ENCODE measurements around the gene TEX261.

The TEX261 gene

DNA sequence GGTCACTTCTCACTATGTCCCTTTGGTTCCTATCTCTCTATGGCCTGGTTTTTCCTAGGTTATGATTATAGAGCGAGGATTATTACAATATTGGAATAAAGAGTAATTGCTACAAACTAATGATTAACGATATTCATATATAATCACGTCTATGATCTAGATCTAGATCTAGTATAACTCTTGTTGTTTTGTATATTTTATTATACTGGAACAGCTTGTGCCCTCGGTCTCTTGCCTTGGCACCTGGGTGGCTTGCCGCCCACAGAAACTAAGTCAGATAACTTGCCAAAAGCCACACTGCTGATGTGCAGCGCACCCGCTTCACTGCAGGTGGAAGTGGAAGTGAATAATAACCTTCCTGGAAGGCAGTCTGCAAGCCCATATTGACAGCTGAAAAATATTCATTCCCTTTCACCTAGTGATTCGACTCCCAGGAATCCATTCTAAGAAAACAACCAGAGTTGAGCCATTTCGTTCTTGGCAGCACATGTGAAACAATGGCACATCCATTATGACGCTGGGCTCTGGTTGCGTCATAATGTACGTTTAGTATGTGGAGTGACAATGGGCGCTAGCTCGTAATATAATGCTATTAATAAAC is 17.0 kb downstream of the TEX261 start:
- Histone ChIP-seq H3K9ac (ENCODE audit: low read depth, low read length) (peak overlapping the region; percentile 90), H3K4me2 (ENCODE audit: low read length) (peak overlapping the region; percentile 100), H3K27me3 (ENCODE audit: control insufficient read depth, insufficient read depth, low read length) (no peaks in the 10 kb centered on the region), H3K4me3 (ENCODE audit: low read length) (peak overlapping the region; percentile 87), H3K9me3 (replicated peaks; ENCODE audit: low read length) (no peaks in the 10 kb centered on the region), H3K36me3 (ENCODE audit: insufficient read depth, low read length) (no peaks in the 10 kb centered on the region), H3K4me1 (ENCODE audit: control insufficient read depth, insufficient read depth, low read length) (peaks cover 17% of the 10 kb centered on the region)

DNA sequence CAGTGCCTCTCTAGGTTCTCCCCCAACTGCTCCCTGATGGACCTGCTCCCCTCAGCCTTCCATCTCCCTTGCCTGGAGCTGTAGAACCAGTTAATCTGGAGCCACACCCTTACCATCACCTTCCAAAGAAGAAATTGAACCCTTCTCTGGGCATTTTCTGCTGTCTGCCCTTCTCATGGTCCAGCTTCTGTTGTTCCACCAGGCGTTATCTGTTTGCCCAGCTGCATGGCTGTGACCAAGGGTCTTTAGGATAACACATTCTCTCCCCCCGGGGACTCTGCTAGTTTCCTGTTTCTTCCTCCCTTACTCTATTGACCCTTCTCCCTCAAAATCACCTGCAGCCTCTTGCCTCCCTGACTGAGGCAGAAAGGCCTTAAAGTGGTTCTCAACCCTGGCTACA is 19.4 kb downstream of the TEX261 start:
- H3K4me3 ChIP-seq (ENCODE audit: low read length) = no peak overlapping the region
- H3K27me3 ChIP-seq (ENCODE audit: control insufficient read depth, insufficient read depth, low read length) = no peaks in the 10 kb centered on the region
- H3K9me3 ChIP-seq (replicated peaks; ENCODE audit: low read length) = no peaks in the 10 kb centered on the region
- H3K36me3 ChIP-seq (ENCODE audit: insufficient read depth, low read length) = no peaks in the 10 kb centered on the region
- H3K4me1 ChIP-seq (ENCODE audit: control insufficient read depth, insufficient read depth, low read length) = peaks cover 17% of the 10 kb centered on the region
- H3K4me2 ChIP-seq (ENCODE audit: low read length) = no peak overlapping the region
- no peak overlapping the region for H3K9ac ChIP-seq (ENCODE audit: low read depth, low read length)

DNA sequence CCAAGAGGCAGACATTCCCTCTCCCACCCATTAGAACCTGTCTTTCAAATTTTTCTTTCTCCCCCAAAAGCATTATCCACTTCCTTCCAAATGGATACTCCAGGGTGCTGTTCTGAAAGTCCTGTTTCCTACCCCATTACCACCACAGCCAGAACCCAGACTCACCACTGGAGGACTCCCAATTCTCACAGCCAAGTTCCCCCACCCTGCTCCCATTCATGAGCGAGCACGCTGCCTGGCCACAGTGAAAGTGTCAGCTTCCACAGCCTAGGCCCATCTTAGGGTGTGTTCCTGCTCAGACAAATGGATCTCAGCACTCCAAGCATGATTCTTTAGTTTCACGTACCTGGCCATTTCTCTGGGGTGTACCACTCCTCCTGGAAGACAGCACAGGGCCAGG is 20.1 kb downstream of the TEX261 start:
- Histone ChIP-seq H3K4me1 (ENCODE audit: control insufficient read depth, insufficient read depth, low read length) (peaks cover 17% of the 10 kb centered on the region), H3K9ac (ENCODE audit: low read depth, low read length) (no peak overlapping the region), H3K4me3 (ENCODE audit: low read length) (no peak overlapping the region), H3K4me2 (ENCODE audit: low read length) (no peak overlapping the region), H3K9me3 (replicated peaks; ENCODE audit: low read length) (no peaks in the 10 kb centered on the region), H3K27me3 (ENCODE audit: control insufficient read depth, insufficient read depth, low read length) (no peaks in the 10 kb centered on the region), H3K36me3 (ENCODE audit: insufficient read depth, low read length) (no peaks in the 10 kb centered on the region)

DNA sequence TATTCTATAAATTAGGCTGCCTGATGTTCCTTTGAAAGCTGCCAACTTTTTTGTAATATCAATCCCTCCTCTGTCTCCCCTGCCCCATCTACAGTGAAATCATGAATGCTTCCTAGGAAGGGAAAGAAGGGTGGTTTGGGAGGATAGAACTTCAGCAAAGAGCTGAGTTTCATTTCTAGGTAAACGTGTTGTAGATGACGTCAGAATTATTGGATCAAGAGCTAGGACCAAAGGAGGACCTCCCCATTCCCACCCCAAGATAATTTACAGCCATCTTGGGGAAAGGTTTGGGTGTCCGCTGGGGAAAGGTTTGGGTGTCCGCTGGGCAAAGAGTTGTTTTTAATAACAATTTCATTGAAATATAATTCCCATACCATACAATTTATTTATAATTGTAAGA is 27.5 kb downstream of the TEX261 start:
- Histone ChIP-seq H3K4me2 (ENCODE audit: low read length) (no peak overlapping the region), H3K27me3 (ENCODE audit: control insufficient read depth, insufficient read depth, low read length) (no peaks in the 10 kb centered on the region), H3K36me3 (ENCODE audit: insufficient read depth, low read length) (no peaks in the 10 kb centered on the region), H3K4me1 (ENCODE audit: control insufficient read depth, insufficient read depth, low read length) (no peaks in the 10 kb centered on the region), H3K9ac (ENCODE audit: low read depth, low read length) (no peak overlapping the region), H3K4me3 (ENCODE audit: low read length) (no peak overlapping the region), H3K9me3 (replicated peaks; ENCODE audit: low read length) (no peaks in the 10 kb centered on the region)

DNA sequence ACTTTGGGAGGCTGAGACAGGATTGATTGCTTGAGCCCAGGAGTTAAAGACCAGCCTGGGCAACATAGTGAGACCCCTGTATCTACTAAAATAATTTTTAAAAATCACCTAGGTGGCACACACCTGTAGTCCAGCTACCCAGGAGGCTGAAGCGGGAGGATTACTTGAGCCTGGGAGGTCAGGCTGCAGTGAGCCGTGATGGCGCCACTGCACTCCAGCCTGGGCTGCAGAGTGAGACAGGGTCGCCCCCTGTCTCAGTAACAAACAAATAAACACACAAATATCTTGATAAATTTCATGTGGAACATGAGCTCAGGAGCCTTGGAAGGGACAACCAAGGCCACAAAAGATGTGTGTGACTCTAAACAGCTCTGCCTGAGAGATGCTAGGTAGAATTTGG is 28.0 kb downstream of the TEX261 start:
- H3K4me1 ChIP-seq (ENCODE audit: control insufficient read depth, insufficient read depth, low read length) = no peaks in the 10 kb centered on the region
- no peaks in the 10 kb centered on the region for H3K9me3 ChIP-seq (replicated peaks; ENCODE audit: low read length)
- no peaks in the 10 kb centered on the region for H3K36me3 ChIP-seq (ENCODE audit: insufficient read depth, low read length)
- no peaks in the 10 kb centered on the region for H3K27me3 ChIP-seq (ENCODE audit: control insufficient read depth, insufficient read depth, low read length)
- H3K4me2 ChIP-seq (ENCODE audit: low read length) = no peak overlapping the region
- no peak overlapping the region for H3K9ac ChIP-seq (ENCODE audit: low read depth, low read length)
- no peak overlapping the region for H3K4me3 ChIP-seq (ENCODE audit: low read length)

DNA sequence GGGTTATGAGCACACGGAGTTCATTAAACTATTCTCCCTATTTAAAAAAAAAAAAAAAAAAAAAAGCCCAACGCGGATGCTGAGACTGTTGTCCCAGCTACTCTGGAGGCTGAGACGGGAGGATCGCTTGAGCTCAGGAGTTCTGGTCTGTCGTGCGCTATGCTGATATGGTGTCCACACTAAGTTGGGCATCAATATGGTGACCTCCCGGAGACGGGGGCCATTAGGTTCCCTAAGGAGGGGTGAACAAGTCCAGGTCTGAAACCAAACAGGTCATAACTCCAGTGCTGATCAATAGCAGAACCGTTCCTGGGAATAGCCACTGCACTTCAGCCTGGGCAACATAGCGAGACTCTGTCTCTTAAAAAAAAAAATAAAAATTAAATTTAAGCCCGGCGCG is 29.2 kb downstream of the TEX261 start:
- no peaks in the 10 kb centered on the region for H3K9me3 ChIP-seq (replicated peaks; ENCODE audit: low read length)
- H3K27me3 ChIP-seq (ENCODE audit: control insufficient read depth, insufficient read depth, low read length) = no peaks in the 10 kb centered on the region
- no peaks in the 10 kb centered on the region for H3K36me3 ChIP-seq (ENCODE audit: insufficient read depth, low read length)
- peak overlapping the region; percentile 88 for H3K4me2 ChIP-seq (ENCODE audit: low read length)
- no peak overlapping the region for H3K9ac ChIP-seq (ENCODE audit: low read depth, low read length)
- H3K4me1 ChIP-seq (ENCODE audit: control insufficient read depth, insufficient read depth, low read length) = no peaks in the 10 kb centered on the region
- H3K4me3 ChIP-seq (ENCODE audit: low read length) = peak overlapping the region; percentile 68

DNA sequence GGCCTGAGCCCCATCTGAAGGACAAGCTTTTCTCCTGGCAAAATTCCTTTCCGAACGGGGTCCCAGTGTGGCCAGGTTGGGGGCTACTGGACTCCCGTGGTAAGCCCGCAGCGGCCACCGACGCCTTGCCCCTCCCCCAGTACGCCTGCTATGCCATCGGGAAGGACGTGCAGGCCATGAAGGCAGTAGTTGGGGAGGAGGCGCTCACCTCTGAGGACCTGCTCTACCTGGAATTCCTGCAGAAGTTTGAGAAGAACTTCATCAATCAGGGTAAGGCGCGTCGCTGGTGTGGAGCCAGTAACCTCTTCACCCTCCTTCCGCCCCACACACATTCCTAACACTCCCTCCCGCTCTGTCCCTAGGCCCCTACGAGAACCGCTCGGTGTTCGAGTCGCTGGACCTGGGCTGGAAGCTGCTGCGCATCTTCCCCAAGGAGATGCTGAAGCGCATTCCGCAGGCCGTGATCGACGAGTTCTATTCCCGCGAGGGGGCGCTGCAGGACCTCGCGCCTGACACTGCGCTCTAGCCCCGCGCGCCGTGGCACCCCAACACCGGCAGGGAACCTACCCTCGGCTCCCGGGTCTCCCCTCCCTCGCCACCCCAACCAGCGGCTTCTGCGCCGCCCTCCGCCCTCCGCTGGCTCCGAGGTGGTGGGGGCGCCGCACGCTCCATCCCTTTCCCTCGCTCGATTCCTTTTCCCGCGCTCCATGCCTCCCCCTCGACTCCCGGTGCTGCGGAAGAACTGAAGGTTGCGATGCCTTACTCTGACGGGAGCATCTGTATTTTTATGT is 29.9 kb downstream of the TEX261 start:
- Histone ChIP-seq H3K4me2 (ENCODE audit: low read length) (peak overlapping the region; percentile 88), H3K9me3 (replicated peaks; ENCODE audit: low read length) (no peaks in the 10 kb centered on the region), H3K36me3 (ENCODE audit: insufficient read depth, low read length) (no peaks in the 10 kb centered on the region), H3K4me1 (ENCODE audit: control insufficient read depth, insufficient read depth, low read length) (no peaks in the 10 kb centered on the region), H3K27me3 (ENCODE audit: control insufficient read depth, insufficient read depth, low read length) (no peaks in the 10 kb centered on the region), H3K4me3 (ENCODE audit: low read length) (peak overlapping the region; percentile 68), H3K9ac (ENCODE audit: low read depth, low read length) (peak overlapping the region; percentile 30)

DNA sequence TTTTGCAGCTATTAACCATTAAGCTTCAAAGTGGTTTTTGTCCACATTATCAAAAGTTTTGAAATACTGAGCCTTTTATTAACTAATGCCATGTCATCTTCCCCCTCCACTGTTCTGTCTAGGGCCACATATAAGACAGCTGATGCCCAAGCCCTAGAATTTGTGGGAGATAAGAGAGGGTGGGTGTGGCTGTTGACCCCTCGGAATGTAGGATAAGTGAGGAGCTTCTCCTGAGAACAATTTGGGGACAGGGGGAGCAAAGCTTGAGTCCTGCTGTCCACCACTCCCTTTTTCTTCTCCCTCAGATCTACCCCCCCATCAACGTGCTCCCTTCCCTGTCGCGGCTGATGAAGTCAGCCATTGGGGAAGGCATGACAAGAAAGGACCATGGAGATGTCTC is 30.5 kb downstream of the TEX261 start:
- Histone ChIP-seq H3K9me3 (replicated peaks; ENCODE audit: low read length) (no peaks in the 10 kb centered on the region), H3K27me3 (ENCODE audit: control insufficient read depth, insufficient read depth, low read length) (no peaks in the 10 kb centered on the region), H3K9ac (ENCODE audit: low read depth, low read length) (no peak overlapping the region), H3K4me1 (ENCODE audit: control insufficient read depth, insufficient read depth, low read length) (no peaks in the 10 kb centered on the region), H3K4me2 (ENCODE audit: low read length) (no peak overlapping the region), H3K4me3 (ENCODE audit: low read length) (no peak overlapping the region), H3K36me3 (ENCODE audit: insufficient read depth, low read length) (no peaks in the 10 kb centered on the region)

DNA sequence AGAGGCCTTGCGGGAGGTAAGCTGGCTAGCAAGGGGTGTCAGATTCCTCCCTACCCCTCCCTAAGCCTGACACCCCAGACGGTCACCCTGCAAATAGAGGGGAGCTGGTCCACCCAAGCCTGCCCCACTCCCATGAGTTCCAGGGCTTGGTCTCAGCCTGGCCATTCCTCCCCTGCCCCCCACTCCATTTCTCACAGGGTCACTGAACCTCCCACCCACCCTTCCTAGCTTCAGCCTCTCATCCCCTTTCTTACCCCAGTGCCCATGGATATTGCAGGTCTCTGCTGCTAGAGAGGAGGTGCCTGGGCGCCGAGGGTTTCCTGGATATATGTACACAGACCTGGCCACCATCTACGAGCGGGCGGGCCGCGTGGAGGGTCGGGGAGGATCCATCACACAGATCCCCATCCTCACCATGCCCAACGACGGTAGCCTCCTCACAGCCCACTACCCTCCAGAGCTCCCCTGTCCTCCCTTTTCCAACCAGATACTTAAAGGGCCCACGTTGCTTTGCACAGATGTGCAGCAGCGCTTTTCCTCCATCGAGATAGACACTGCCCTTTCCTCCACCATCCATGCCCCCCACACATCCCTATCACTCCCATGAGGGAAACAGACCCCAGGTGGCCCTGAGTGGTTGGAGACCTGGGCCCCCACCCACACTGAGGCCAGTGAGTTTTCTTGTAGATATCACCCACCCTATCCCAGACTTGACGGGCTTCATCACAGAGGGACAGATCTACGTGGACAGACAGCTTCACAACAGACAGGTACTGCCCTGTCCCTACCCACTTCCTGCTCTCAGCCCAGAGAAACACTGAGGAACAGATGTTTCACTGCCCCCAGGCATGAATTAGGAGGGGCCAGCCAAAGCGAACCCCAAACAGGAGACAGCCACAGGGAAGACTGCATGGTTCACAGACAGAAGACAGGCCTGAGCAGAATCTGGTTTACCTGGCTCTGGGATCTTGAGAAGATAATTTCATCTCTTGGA is 31.5 kb downstream of the TEX261 start:
- Histone ChIP-seq H3K9ac (ENCODE audit: low read depth, low read length) (no peak overlapping the region), H3K4me3 (ENCODE audit: low read length) (no peak overlapping the region), H3K4me1 (ENCODE audit: control insufficient read depth, insufficient read depth, low read length) (no peaks in the 10 kb centered on the region), H3K36me3 (ENCODE audit: insufficient read depth, low read length) (no peaks in the 10 kb centered on the region), H3K4me2 (ENCODE audit: low read length) (no peak overlapping the region), H3K27me3 (ENCODE audit: control insufficient read depth, insufficient read depth, low read length) (no peaks in the 10 kb centered on the region), H3K9me3 (replicated peaks; ENCODE audit: low read length) (no peaks in the 10 kb centered on the region)

DNA sequence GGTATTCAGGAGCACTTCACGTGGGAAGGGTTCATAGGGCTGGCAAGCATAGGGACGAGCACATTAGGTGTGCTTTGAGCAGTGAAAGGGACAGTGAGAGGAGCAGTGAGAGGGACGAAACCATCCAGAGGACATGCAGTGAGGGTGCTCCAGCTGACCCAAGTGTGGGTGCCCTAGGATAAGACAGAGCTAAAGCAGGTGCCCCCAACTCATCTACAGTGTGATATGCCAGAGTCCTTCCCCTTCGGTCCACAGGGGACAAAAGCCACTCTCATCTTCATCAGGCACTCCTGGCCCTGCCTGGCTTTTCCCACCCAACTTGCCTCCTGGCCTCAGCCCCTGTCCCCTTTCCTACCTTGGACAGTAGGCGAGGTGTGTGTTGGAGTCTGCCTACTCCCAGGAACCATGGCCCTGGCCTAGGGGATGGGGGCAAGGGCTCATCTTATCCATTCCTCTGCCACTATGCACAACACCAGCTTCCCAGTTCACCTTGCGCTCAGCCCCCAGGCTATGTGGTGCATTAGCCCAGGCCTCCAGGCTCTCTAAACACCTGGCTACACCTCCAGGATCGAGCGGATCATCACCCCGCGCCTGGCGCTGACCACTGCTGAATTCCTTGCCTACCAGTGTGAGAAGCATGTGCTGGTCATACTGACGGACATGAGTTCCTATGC is 32.3 kb downstream of the TEX261 start:
- no peaks in the 10 kb centered on the region for H3K36me3 ChIP-seq (ENCODE audit: insufficient read depth, low read length)
- no peaks in the 10 kb centered on the region for H3K4me1 ChIP-seq (ENCODE audit: control insufficient read depth, insufficient read depth, low read length)
- no peaks in the 10 kb centered on the region for H3K9me3 ChIP-seq (replicated peaks; ENCODE audit: low read length)
- no peak overlapping the region for H3K4me3 ChIP-seq (ENCODE audit: low read length)
- H3K27me3 ChIP-seq (ENCODE audit: control insufficient read depth, insufficient read depth, low read length) = no peaks in the 10 kb centered on the region
- no peak overlapping the region for H3K9ac ChIP-seq (ENCODE audit: low read depth, low read length)
- H3K4me2 ChIP-seq (ENCODE audit: low read length) = no peak overlapping the region

DNA sequence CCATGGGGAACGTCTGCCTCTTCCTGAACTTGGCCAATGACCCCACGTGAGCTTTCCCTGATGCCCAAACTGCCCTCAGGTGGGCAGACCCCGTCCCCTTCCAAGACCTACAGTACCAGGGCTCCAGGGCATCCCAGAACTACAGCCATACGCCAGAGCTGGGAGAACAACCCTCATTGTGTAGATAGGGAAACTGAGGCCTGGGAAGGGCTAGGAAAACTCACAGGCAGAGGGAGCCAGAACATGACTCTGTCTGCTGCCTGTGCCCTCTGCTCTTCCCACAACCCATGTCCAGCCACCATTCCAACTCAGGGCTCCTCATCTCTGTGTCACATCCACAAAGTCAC is 33.1 kb downstream of the TEX261 start:
- Histone ChIP-seq H3K27me3 (ENCODE audit: control insufficient read depth, insufficient read depth, low read length) (no peaks in the 10 kb centered on the region), H3K4me3 (ENCODE audit: low read length) (no peak overlapping the region), H3K4me1 (ENCODE audit: control insufficient read depth, insufficient read depth, low read length) (no peaks in the 10 kb centered on the region), H3K36me3 (ENCODE audit: insufficient read depth, low read length) (no peaks in the 10 kb centered on the region), H3K9me3 (replicated peaks; ENCODE audit: low read length) (no peaks in the 10 kb centered on the region), H3K9ac (ENCODE audit: low read depth, low read length) (no peak overlapping the region), H3K4me2 (ENCODE audit: low read length) (no peak overlapping the region)
